Uterus (tissue), 4 donors: ENCODE data around the gene PRKCE. TPM values are rescaled to one million over a fixed set of nuclear protein-coding genes. Genes with fewer than 3 reads are reported as not detected.

Experiments used
- DNase-seq, 2 donors: peaks; one replicate each; pipeline ENCODE4 v3.0.0-alpha.2; 2019 to 2020
- H3K27ac ChIP-seq, 2 donors: fragments of 200-600 bp; sonication (generic); 1 replicate in 1 of 2; 2 replicates in 1 of 2; pipeline ENCODE4 v1.5.1; 2016 to 2018
- H3K27me3 ChIP-seq, 2 donors: fragments of 200-600 bp; sonication (generic); one replicate each; pipeline ENCODE4 v1.5.1; 2018 to 2019; ENCODE audit warnings: control low read depth in 1 of 2
- H3K36me3 ChIP-seq, 2 donors: fragments of 200-600 bp; sonication (generic); one replicate each; pipeline ENCODE4 v1.5.1; 2019; ENCODE audit warnings: control low read depth in 1 of 2
- H3K4me1 ChIP-seq, 2 donors: fragments of 200-600 bp; sonication (generic); one replicate each; pipeline ENCODE4 v1.5.1; 2018 to 2019; ENCODE audit warnings: control low read depth in 1 of 2
- H3K4me3 ChIP-seq, 2 donors: fragments of 200-600 bp; sonication (generic); 1 replicate in 1 of 2; 2 replicates in 1 of 2; pipeline ENCODE4 v1.5.1; 2018 to 2019; ENCODE audit warnings: mild to moderate bottlenecking in 1 of 2
- H3K9me3 ChIP-seq, 2 donors: fragments of 200-600 bp; sonication (generic); one replicate each; pipeline ENCODE4 v1.5.1; 2019; ENCODE audit warnings: control low read depth in 1 of 2
- CTCF ChIP-seq, 4 experiments: fragments of 200-600 bp in 2 of 4; fragments of 450-650 bp in 2 of 4; sonication (generic) in 2 of 4; IDR thresholded peaks; one replicate each; pipeline ENCODE4 v1.5.1; 2016 to 2019; ENCODE audit warnings: antibody characterized with exemption in 4 of 4, mild to moderate bottlenecking in 2 of 4, moderate library complexity in 1 of 4
- POLR2A ChIP-seq, 2 donors: fragments of 450-650 bp; IDR thresholded peaks; one replicate each; pipeline ENCODE4 v1.6.1; 2016; ENCODE audit warnings: antibody characterized with exemption in 2 of 2, mild to moderate bottlenecking in 1 of 2, moderate library complexity in 1 of 2
- intact Hi-C: fragments of 100-400 bp; cut with DNase I; formaldehyde crosslinking; loops from one replicate; pipeline ENCODE4 v1.15.1; 2023; ENCODE audit warnings: low total_unique reads
- total RNA-seq, 4 donors: library from RNA; depleted of rRNA in 3 of 4; stranded (reverse); fragments of >200 nt in 3 of 4; gene quantifications; one replicate each; pipeline versions ENCODE4 v1.1.0 to v1.2.4, GENCODE V29; 2014 to 2023
- donor health status: DM: yes; HTN: yes; CAD: no.

Gene PRKCE
- total RNA-seq, 4 donors from 2014 or later: 3.8 to 47.6 (median 14.2) TPM

- Histone ChIP-seq H3K36me3 (no peaks in the 10 kb centered on the region), H3K27me3 (no peaks in the 10 kb centered on the region), H3K4me1 (no peaks in the 10 kb centered on the region), H3K9me3 (no peaks in the 10 kb centered on the region), H3K4me3 (no peak overlapping the region), H3K27ac (peak overlapping the region in 1 of 2 donors; percentile 0)
- DNase-seq: no peak
- intact Hi-C loops: no loop called here
- peak in 1 of 4 experiments; percentile 14 for TF ChIP-seq CTCF (IDR thresholded peaks at IDR 0.05)
- TF ChIP-seq POLR2A (IDR thresholded peaks at IDR 0.05): no peak
These were observed 439.5 kb downstream of the PRKCE start for GRCh38 chr2:46091004-46091403.

GRCh38 chr2:46091961-46092667 lies 440.6 kb downstream of the PRKCE start:
- Histone ChIP-seq H3K27ac (no peak overlapping the region), H3K4me3 (no peak overlapping the region), H3K27me3 (no peaks in the 10 kb centered on the region), H3K9me3 (no peaks in the 10 kb centered on the region), H3K36me3 (no peaks in the 10 kb centered on the region), H3K4me1 (no peaks in the 10 kb centered on the region)
- TF ChIP-seq CTCF (IDR thresholded peaks at IDR 0.05) (no peak), POLR2A (IDR thresholded peaks at IDR 0.05) (no peak)
- DNase-seq: no peak
- intact Hi-C loops: no loop called here

- Histone ChIP-seq H3K4me3 (no peak overlapping the region), H3K27me3 (no peaks in the 10 kb centered on the region), H3K9me3 (no peaks in the 10 kb centered on the region), H3K36me3 (no peaks in the 10 kb centered on the region), H3K27ac (no peak overlapping the region), H3K4me1 (no peaks in the 10 kb centered on the region)
- intact Hi-C loops: no loop called here
- no peak for DNase-seq
- TF ChIP-seq CTCF (IDR thresholded peaks at IDR 0.05) (no peak), POLR2A (IDR thresholded peaks at IDR 0.05) (no peak)
These were observed 443.2 kb downstream of the PRKCE start for GRCh38 chr2:46094689-46095088.

- intact Hi-C loops: no loop called here
- TF ChIP-seq POLR2A (IDR thresholded peaks at IDR 0.05) (no peak), CTCF (IDR thresholded peaks at IDR 0.05) (no peak)
- H3K27me3 ChIP-seq: no peaks in the 10 kb centered on the region
- H3K9me3 ChIP-seq: no peaks in the 10 kb centered on the region
- DNase-seq: no peak
- no peaks in the 10 kb centered on the region for H3K36me3 ChIP-seq
- no peak overlapping the region for H3K27ac ChIP-seq
- H3K4me1 ChIP-seq: no peaks in the 10 kb centered on the region
- H3K4me3 ChIP-seq: no peak overlapping the region
These were observed 444.4 kb downstream of the PRKCE start for GRCh38 chr2:46095830-46096229.

GRCh38 chr2:46096260-46096659 lies 444.8 kb downstream of the PRKCE start:
- peak overlapping the region in 1 of 2 donors; percentile 72 for H3K27ac ChIP-seq
- no peaks in the 10 kb centered on the region for H3K27me3 ChIP-seq
- DNase-seq: no peak
- intact Hi-C loops: no loop called here
- TF ChIP-seq CTCF (IDR thresholded peaks at IDR 0.05) (no peak), POLR2A (IDR thresholded peaks at IDR 0.05) (no peak)
- no peaks in the 10 kb centered on the region for H3K9me3 ChIP-seq
- no peaks in the 10 kb centered on the region for H3K36me3 ChIP-seq
- no peaks in the 10 kb centered on the region for H3K4me1 ChIP-seq
- H3K4me3 ChIP-seq: no peak overlapping the region
